SK-N-MC (cell line): ENCODE measurements around the gene TK2.
"Not testable (repeated sequence)": the region's sequence is repeated elsewhere in the genome, so short reads cannot be mapped to it uniquely, and the experiment has no call there.

ENCODE experiments used
- DNase-seq: peaks from one replicate; pipeline ENCODE4 v3.0.0-alpha.2; 2011; ENCODE audit warnings: low read depth, low spot score
- H3K27ac ChIP-seq: fragments of 200-600 bp; sonication (generic); 2 replicates; pipeline ENCODE4 v1.5.1; 2016; ENCODE audit warnings: mixed run types
- H3K36me3 ChIP-seq: fragments of 200-600 bp; sonication (generic); 2 replicates; pipeline ENCODE4 v1.6.1; 2017; ENCODE audit warnings: antibody characterized with exemption, low read length, mixed read lengths; ENCODE audit not compliant: insufficient read depth
- H3K4me3 ChIP-seq: fragments of 200-600 bp; sonication (generic); 2 replicates; pipeline ENCODE4 v1.5.1; 2016
- H3K9ac ChIP-seq: fragments of 200-600 bp; sonication (generic); 2 replicates; pipeline ENCODE4 v1.8.0; 2017; ENCODE audit warnings: mixed run types, mixed read lengths; ENCODE audit not compliant: insufficient read length
- H3K9me3 ChIP-seq: fragments of 200-600 bp; sonication (generic); 2 replicates; pipeline ENCODE4 v1.6.1; 2017; ENCODE audit warnings: low read depth, mild to moderate bottlenecking, antibody characterized with exemption, low read length, moderate library complexity, mixed read lengths
- EZH2 ChIP-seq: fragments of 200-600 bp; sonication (generic); IDR thresholded peaks from one replicate; pipeline ENCODE4 v1.6.1; 2017; ENCODE audit warnings: antibody characterized with exemption
- FOXP2 ChIP-seq: optimal IDR thresholded peaks from 2 replicates; pipeline ENCODE3; 2011; ENCODE audit warnings: mild to moderate bottlenecking, moderate library complexity; ENCODE audit not compliant: insufficient read depth; ENCODE audit errors: extremely low read length, control extremely low read depth
- POLR2AphosphoS5 ChIP-seq: IDR thresholded peaks from 2 replicates; pipeline ENCODE4 v1.6.1; 2012; ENCODE audit warnings: mild to moderate bottlenecking, low read depth, low read length, borderline replicate concordance

The TK2 gene

GRCh38 chr16:66575060-66575459 lies 25.1 kb upstream of the TK2 start:
- no peak overlapping the region for H3K27ac ChIP-seq
- no peak overlapping the region for H3K9ac ChIP-seq
- no peak overlapping the region for H3K4me3 ChIP-seq
- TF ChIP-seq POLR2AphosphoS5, result no peak
- no peak for DNase-seq
- H3K36me3 ChIP-seq, result no peaks in the 10 kb centered on the region
- no peaks in the 10 kb centered on the region for H3K9me3 ChIP-seq

GRCh38 chr16:66574531-66574930 lies 24.6 kb upstream of the TK2 start:
- Histone ChIP-seq H3K36me3 (no peaks in the 10 kb centered on the region), H3K27ac (no peak overlapping the region), H3K4me3 (no peak overlapping the region), H3K9me3 (no peaks in the 10 kb centered on the region), H3K9ac (no peak overlapping the region)
- no peak for DNase-seq
- TF ChIP-seq POLR2AphosphoS5 (no peak), FOXP2 (no peak), EZH2 (no peak)

DNA sequence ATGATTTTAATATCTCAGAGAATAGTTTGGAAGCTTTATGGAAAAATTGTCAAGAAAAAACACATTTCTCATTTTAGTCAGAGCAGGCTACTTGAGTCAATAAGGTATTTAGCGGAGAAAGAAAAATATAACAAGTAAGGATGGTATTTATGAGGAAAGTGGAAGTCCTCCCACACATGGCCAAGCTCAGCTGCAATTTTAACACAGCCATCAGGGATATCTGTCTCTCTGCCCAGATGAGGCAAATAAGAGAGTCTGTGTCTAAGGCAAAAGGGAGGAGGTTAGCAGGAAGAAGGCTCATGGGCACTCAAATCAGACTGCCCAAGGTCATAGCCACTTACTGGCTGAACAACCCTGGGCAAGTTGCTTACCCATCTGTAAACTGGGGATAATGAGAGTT lies 24.2 kb upstream of the TK2 start:
- no peaks in the 10 kb centered on the region for H3K36me3 ChIP-seq
- H3K4me3 ChIP-seq, result no peak overlapping the region
- TF ChIP-seq FOXP2, result no peak
- no peak for TF ChIP-seq EZH2
- TF ChIP-seq POLR2AphosphoS5, result no peak
- H3K9ac ChIP-seq, result no peak overlapping the region
- H3K27ac ChIP-seq, result no peak overlapping the region
- DNase-seq, result no peak
- H3K9me3 ChIP-seq, result no peaks in the 10 kb centered on the region

GRCh38 chr16:66572356-66572755 lies 22.4 kb upstream of the TK2 start:
- no peak overlapping the region for H3K9ac ChIP-seq
- no peak for TF ChIP-seq FOXP2
- TF ChIP-seq EZH2, result no peak
- TF ChIP-seq POLR2AphosphoS5, result no peak
- no peaks in the 10 kb centered on the region for H3K36me3 ChIP-seq
- H3K9me3 ChIP-seq, result no peaks in the 10 kb centered on the region
- H3K4me3 ChIP-seq, result no peak overlapping the region
- no peak for DNase-seq
- no peak overlapping the region for H3K27ac ChIP-seq

GRCh38 chr16:66569827-66570405 lies 20.0 kb upstream of the TK2 start:
- H3K36me3 ChIP-seq, result no peaks in the 10 kb centered on the region; the same call in 1 of the 2 replicates
- no peak overlapping the region for H3K9ac ChIP-seq
- TF ChIP-seq POLR2AphosphoS5, result no peak
- TF ChIP-seq EZH2, result no peak
- no peak for TF ChIP-seq FOXP2
- H3K4me3 ChIP-seq, result no peak overlapping the region
- no peaks in the 10 kb centered on the region for H3K9me3 ChIP-seq
- H3K27ac ChIP-seq, result no peak overlapping the region
- DNase-seq, result no peak

GRCh38 chr16:66569131-66569530 lies 19.2 kb upstream of the TK2 start:
- Histone ChIP-seq H3K36me3 (no peaks in the 10 kb centered on the region; the same call in 1 of the 2 replicates), H3K9me3 (no peaks in the 10 kb centered on the region), H3K4me3 (no peak overlapping the region), H3K27ac (no peak overlapping the region), H3K9ac (no peak overlapping the region)
- TF ChIP-seq FOXP2, result no peak
- TF ChIP-seq EZH2, result no peak
- TF ChIP-seq POLR2AphosphoS5, result no peak
- no peak for DNase-seq

- Histone ChIP-seq H3K9me3 (no peaks in the 10 kb centered on the region), H3K4me3 (no peak overlapping the region), H3K9ac (no peak overlapping the region), H3K27ac (no peak overlapping the region), H3K36me3 (no peaks in the 10 kb centered on the region; the same call in 1 of the 2 replicates)
- DNase-seq, result no peak
- no peak for TF ChIP-seq EZH2
- no peak for TF ChIP-seq POLR2AphosphoS5
- TF ChIP-seq FOXP2, result no peak
Observed at GRCh38 chr16:66568355-66568754, 18.4 kb upstream of the TK2 start.

- H3K4me3 ChIP-seq, H3K9ac ChIP-seq, DNase-seq, H3K36me3 ChIP-seq, H3K27ac ChIP-seq, H3K9me3 ChIP-seq: not testable (repeated sequence)
Observed at GRCh38 chr16:66567270-66567669, 17.3 kb upstream of the TK2 start.

- Histone ChIP-seq H3K36me3 (no peaks in the 10 kb centered on the region; the same call in 1 of the 2 replicates), H3K27ac (no peak within 1 kb of the TSS), H3K9me3 (no peaks in the 10 kb centered on the region), H3K9ac (no peak within 1 kb of the TSS), H3K4me3 (no peak within 1 kb of the TSS)
- TF ChIP-seq FOXP2 (no peak), POLR2AphosphoS5 (no peak), EZH2 (no peak)
- DNase-seq, result no peak
Observed at GRCh38 chr16:66566051-66566901, 16.4 kb upstream of the TK2 start, which contains the start of gene CMTM1. CMTM1 (plus strand) TSS chr16:66566439; CDS start chr16:66566514, 75 bp downstream.
